ENCODE data around the gene DCP1A. TPM values are rescaled to one million over a fixed set of nuclear protein-coding genes. Genes with fewer than 3 reads are reported as not detected.
"Not testable (repeated sequence)": the region's sequence is repeated elsewhere in the genome, so short reads cannot be mapped to it uniquely, and the experiment has no call there.

The DCP1A gene
- total RNA-seq, 1 donor from 2014 or later = 33.8 TPM

DNA sequence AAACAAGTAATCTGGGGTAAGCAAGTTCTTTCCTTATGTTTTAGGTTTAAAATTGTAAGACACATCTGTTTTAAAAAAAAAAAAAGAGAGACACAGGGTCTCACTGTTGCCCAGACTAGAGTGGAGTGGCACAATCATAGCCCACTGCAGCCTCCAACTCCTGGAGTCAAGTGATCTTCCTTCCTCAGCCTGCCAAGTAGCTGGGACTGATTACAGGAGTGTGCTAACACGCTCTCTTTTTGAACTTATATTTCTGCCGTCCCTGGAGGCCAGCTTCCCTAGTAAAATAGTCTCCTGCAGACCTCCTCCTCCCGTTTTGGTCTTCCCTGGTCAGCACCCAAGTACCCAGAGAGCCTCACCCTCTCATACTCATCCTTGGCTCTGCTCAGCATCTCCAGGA is 35.5 kb downstream of the DCP1A start:
- DNase-seq (ENCODE audit: low spot score, unreplicated experiment) = no peak
- H3K9me3 Mint-ChIP-seq (ENCODE audit: low read depth) = no peaks in the 10 kb centered on the region
- H3K4me1 Mint-ChIP-seq (ENCODE audit: low read depth) = no peaks in the 10 kb centered on the region
- H3K27ac Mint-ChIP-seq = no peak overlapping the region
- TF ChIP-seq CTCF (IDR thresholded peaks at IDR 0.05; ENCODE audit: unreplicated experiment) = no peak
- no peaks in the 10 kb centered on the region for H3K27me3 Mint-ChIP-seq
- peaks cover 18% of the 10 kb centered on the region for H3K36me3 Mint-ChIP-seq (ENCODE audit: insufficient read depth)
- H3K4me3 Mint-ChIP-seq (ENCODE audit: low read depth) = no peak overlapping the region

DNA sequence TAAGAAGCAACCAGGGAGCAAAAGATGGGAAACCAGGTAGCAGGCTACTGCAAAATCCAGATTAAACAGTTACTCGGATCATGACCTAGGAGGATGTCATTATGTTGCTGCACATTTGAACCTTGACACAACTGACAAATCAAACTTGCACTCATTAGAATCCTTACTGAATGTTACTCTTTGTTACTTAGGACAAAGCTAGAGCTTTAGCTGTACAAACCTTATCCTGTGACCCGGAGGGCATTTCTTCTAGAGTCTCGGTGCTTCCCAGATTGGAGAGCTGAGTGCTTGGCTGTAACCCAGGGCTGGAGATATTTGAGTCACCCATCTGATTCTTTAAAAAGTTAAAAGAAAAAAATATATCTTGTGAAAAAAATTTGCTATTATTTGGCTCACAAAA is 43.4 kb downstream of the DCP1A start:
- no peak for TF ChIP-seq CTCF (IDR thresholded peaks at IDR 0.05; ENCODE audit: unreplicated experiment)
- DNase-seq (ENCODE audit: low spot score, unreplicated experiment) = no peak
- peak overlapping the region; percentile 51 for H3K27ac Mint-ChIP-seq
- H3K4me3 Mint-ChIP-seq (ENCODE audit: low read depth) = no peak overlapping the region
- H3K27me3 Mint-ChIP-seq = no peaks in the 10 kb centered on the region
- H3K36me3 Mint-ChIP-seq (ENCODE audit: insufficient read depth) = peaks cover 20% of the 10 kb centered on the region
- no peaks in the 10 kb centered on the region for H3K9me3 Mint-ChIP-seq (ENCODE audit: low read depth)
- H3K4me1 Mint-ChIP-seq (ENCODE audit: low read depth) = no peaks in the 10 kb centered on the region

GRCh38 chr3:53303549-53303948 is 43.8 kb downstream of the DCP1A start:
- no peaks in the 10 kb centered on the region for H3K27me3 Mint-ChIP-seq
- no peak for DNase-seq (ENCODE audit: low spot score, unreplicated experiment)
- peak overlapping the region; percentile 51 for H3K27ac Mint-ChIP-seq
- TF ChIP-seq CTCF (IDR thresholded peaks at IDR 0.05; ENCODE audit: unreplicated experiment) = no peak
- H3K36me3 Mint-ChIP-seq (ENCODE audit: insufficient read depth) = peaks cover 18% of the 10 kb centered on the region
- H3K9me3 Mint-ChIP-seq (ENCODE audit: low read depth) = no peaks in the 10 kb centered on the region
- no peak overlapping the region for H3K4me3 Mint-ChIP-seq (ENCODE audit: low read depth)
- H3K4me1 Mint-ChIP-seq (ENCODE audit: low read depth) = no peaks in the 10 kb centered on the region

DNA sequence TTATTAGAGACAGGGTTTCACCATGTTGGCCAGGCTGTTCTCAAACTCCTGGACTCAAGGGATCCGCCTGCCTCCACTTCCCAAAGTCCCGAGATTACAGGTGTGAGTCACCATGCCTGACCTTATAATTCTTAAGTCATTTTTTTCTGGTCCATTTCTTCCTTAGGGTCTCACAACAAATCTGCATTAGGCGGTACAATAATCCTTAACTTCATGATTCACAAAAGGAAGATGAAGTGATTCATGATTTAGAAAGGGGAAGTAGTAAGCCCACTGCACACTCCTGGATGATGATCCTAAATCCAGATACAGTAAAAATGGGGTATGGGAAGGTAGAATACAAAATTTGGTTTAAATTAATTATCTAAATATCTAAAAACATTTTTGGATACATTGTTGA is 46.5 kb downstream of the DCP1A start:
- no peak for DNase-seq (ENCODE audit: low spot score, unreplicated experiment)
- Mint-ChIP-seq H3K27me3 (no peaks in the 10 kb centered on the region), H3K9me3 (ENCODE audit: low read depth) (no peaks in the 10 kb centered on the region), H3K27ac (peak overlapping the region; percentile 33), H3K4me1 (ENCODE audit: low read depth) (no peaks in the 10 kb centered on the region), H3K4me3 (ENCODE audit: low read depth) (no peak overlapping the region), H3K36me3 (ENCODE audit: insufficient read depth) (peaks cover 15% of the 10 kb centered on the region)
- no peak for TF ChIP-seq CTCF (IDR thresholded peaks at IDR 0.05; ENCODE audit: unreplicated experiment)

DNA sequence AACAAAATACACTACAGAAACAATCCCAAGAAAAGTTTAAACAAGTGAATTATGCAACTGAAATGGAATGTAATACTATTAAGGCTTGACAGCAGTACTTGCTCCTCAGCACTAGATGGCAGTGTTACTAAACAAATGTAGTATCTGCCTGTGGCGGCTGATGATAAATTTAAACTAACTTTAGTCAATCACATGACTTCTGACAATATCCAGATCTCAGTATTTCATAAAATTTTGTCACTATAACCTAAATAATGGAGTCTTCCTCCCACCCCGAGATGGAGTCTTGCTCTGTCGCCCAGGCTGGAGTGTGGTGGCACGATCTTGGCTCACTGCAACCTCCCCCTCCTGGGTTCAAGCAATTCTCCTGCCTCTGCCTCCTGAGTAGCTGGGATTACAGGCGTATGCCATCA is 47.7 kb downstream of the DCP1A start:
- not testable (repeated sequence) for H3K27me3 Mint-ChIP-seq; H3K4me3 Mint-ChIP-seq (ENCODE audit: low read depth); H3K9me3 Mint-ChIP-seq (ENCODE audit: low read depth); DNase-seq (ENCODE audit: low spot score, unreplicated experiment); H3K4me1 Mint-ChIP-seq (ENCODE audit: low read depth)
- Mint-ChIP-seq H3K27ac (peak overlapping the region; percentile 90), H3K36me3 (ENCODE audit: insufficient read depth) (peaks cover 15% of the 10 kb centered on the region)
- peak; percentile 92 for TF ChIP-seq CTCF (IDR thresholded peaks at IDR 0.05; ENCODE audit: unreplicated experiment)

All from progenitor cell of endocrine pancreas (in vitro differentiated cells).